Endothelial cell of umbilical vein (primary cell): ENCODE measurements around the gene COL5A1.

Experiments used
- CTCF ChIP-seq, 2 donors: IDR thresholded peaks; 1 replicate in 1 of 2; 2 replicates in 1 of 2; pipeline ENCODE4 v1.5.1; 2011; ENCODE audit warnings: low read length in 2 of 2, mild to moderate bottlenecking in 2 of 2, moderate library complexity in 2 of 2, control low read depth in 1 of 2, inconsistent platforms in 1 of 2, low read depth in 1 of 2; ENCODE audit not compliant: insufficient read depth in 1 of 2; ENCODE audit errors: extremely low read depth in 1 of 2
- FOS ChIP-seq: IDR thresholded peaks from 2 replicates; pipeline ENCODE4 v1.6.1; 2011; ENCODE audit warnings: mild to moderate bottlenecking, low read length, moderate library complexity, borderline replicate concordance; ENCODE audit not compliant: insufficient read depth
- MAX ChIP-seq: IDR thresholded peaks from 2 replicates; pipeline ENCODE4 v1.6.1; 2011; ENCODE audit not compliant: insufficient read depth, insufficient read length
- POLR2A ChIP-seq: IDR thresholded peaks from 2 replicates; pipeline ENCODE4 v1.6.1; 2012; ENCODE audit warnings: low read depth, mild to moderate bottlenecking, control low read depth, low read length
- POLR2AphosphoS5 ChIP-seq: IDR thresholded peaks from 2 replicates; pipeline ENCODE4 v1.6.1; 2012; ENCODE audit warnings: low read depth, mild to moderate bottlenecking, control low read depth, low read length, moderate library complexity; ENCODE audit not compliant: insufficient read depth

- TF ChIP-seq CTCF (IDR thresholded peaks at IDR 0.05; ENCODE audit: extremely low read depth in 1 of 2, insufficient read depth in 1 of 2, low read depth in 1 of 2, low read length in 2 of 2), result no peak
- no peak for TF ChIP-seq POLR2A
- no peak for TF ChIP-seq FOS
- TF ChIP-seq MAX, result no peak
- no peak for TF ChIP-seq POLR2AphosphoS5
These were observed 16.9 kb downstream of the COL5A1 start for GRCh38 chr9:134658378-134658955.
